Measurements from ENCODE around the gene CMYA5. TPM values are rescaled to one million over a fixed set of nuclear protein-coding genes. Genes with fewer than 3 reads are reported as not detected.

Gene CMYA5
- total and polyA plus RNA-seq, 4 donors: 1.3 to 2.9 (median 2.0) TPM

DNA sequence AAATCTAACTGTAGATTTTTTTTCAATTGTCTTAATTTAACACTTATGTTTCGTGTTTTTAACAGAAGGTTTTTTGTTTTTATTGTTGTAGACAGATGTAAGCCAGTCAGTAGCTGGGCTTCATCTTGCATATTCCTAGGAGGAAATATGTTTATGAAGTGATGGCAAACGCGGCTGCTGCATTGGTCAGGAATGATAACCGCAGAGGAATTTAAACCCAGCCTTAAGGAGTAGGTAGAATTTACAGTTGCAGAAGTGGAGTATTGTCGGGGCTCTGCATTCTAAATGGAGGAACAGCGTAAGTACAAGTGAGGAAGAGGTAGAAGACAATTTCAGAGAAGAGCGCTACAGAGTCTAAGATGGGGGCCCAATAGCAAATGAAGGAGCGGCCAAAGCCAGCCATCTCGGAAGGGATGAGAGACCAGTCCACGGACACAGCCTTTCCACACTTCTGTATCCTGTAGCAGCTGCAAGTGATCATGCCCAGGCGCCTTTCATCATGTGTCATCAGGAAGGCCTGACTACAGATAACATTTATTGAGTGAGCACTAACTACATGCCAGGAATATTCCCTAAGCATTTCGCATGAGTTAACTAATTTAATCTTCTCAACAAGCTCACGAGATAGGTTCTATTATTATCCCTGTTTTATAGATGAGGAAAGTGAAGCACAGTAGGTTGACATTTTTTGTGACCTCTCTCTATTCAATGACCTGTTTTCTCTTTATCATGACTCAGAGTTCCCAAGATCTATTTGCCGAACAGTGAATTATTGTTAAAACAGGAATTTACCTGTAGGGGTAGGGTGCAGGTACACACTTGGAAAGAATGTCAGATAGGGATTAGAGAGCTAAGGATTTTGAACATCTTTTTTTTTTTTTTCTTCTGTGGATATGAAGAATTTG is 38.1 kb downstream of the CMYA5 start:
- no peak for DNase-seq (ENCODE audit: low spot score)
- no peak overlapping the region for H3K4me3 ChIP-seq (ENCODE audit: low read depth in 1 of 3, low read length in 3 of 3)
- no peaks in the 10 kb centered on the region for H3K27me3 ChIP-seq (ENCODE audit: control insufficient read depth in 4 of 4, insufficient read depth in 4 of 4, low read length in 3 of 4)
- no peaks in the 10 kb centered on the region for H3K9me3 ChIP-seq (ENCODE audit: control insufficient read depth in 4 of 4, low read length in 3 of 4)
- 94% methylated on average over 14 of the region's 14 CpGs for WGBS
- H3K36me3 ChIP-seq (ENCODE audit: control insufficient read depth in 4 of 4, insufficient read depth in 3 of 4, low read depth in 1 of 4, low read length in 3 of 4): no peaks in the 10 kb centered on the region
- no peak overlapping the region for H3K9ac ChIP-seq (ENCODE audit: low read depth in 1 of 2, low read length in 2 of 2)
- no peaks in the 10 kb centered on the region for H3K4me1 ChIP-seq (ENCODE audit: control insufficient read depth in 4 of 4, insufficient read depth in 4 of 4, low read length in 3 of 4)
- no peak overlapping the region for H3K27ac ChIP-seq (ENCODE audit: low read depth in 1 of 2, low read length in 2 of 2)
- TF ChIP-seq, protein P1, sequence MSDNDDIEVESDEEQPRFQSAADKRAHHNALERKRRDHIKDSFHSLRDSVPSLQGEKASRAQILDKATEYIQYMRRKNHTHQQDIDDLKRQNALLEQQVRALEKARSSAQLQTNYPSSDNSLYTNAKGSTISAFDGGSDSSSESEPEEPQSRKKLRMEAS (IDR thresholded peaks at IDR 0.05): no peak
- TF ChIP-seq FOXA1 (IDR thresholded peaks at IDR 0.05) (no peak), FOXA2 (IDR thresholded peaks at IDR 0.05) (no peak), RXRA (IDR thresholded peaks at IDR 0.05) (no peak), NR2F2 (IDR thresholded peaks at IDR 0.05) (no peak), HNF4G (IDR thresholded peaks at IDR 0.05) (no peak), HNF4A (conservative IDR thresholded peaks at IDR 0.05) (no peak), EGR1 (IDR thresholded peaks at IDR 0.05; ENCODE audit: low read depth in 2 of 2) (no peak), JUND (IDR thresholded peaks at IDR 0.05) (no peak), GABPA (IDR thresholded peaks at IDR 0.05 in 1 of 2, conservative IDR thresholded peaks at IDR 0.05 in 1 of 2) (no peak), SP1 (IDR thresholded peaks at IDR 0.05) (no peak), RAD21 (IDR thresholded peaks at IDR 0.05) (no peak), YY1 (IDR thresholded peaks at IDR 0.05) (no peak)
- TF ChIP-seq, protein P2, sequence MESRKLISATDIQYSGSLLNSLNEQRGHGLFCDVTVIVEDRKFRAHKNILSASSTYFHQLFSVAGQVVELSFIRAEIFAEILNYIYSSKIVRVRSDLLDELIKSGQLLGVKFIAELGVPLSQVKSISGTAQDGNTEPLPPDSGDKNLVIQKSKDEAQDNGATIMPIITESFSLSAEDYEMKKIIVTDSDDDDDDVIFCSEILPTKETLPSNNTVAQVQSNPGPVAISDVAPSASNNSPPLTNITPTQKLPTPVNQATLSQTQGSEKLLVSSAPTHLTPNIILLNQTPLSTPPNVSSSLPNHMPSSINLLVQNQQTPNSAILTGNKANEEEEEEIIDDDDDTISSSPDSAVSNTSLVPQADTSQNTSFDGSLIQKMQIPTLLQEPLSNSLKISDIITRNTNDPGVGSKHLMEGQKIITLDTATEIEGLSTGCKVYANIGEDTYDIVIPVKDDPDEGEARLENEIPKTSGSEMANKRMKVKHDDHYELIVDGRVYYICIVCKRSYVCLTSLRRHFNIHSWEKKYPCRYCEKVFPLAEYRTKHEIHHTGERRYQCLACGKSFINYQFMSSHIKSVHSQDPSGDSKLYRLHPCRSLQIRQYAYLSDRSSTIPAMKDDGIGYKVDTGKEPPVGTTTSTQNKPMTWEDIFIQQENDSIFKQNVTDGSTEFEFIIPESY (IDR thresholded peaks at IDR 0.05): no peak
- TF ChIP-seq, protein P3, sequence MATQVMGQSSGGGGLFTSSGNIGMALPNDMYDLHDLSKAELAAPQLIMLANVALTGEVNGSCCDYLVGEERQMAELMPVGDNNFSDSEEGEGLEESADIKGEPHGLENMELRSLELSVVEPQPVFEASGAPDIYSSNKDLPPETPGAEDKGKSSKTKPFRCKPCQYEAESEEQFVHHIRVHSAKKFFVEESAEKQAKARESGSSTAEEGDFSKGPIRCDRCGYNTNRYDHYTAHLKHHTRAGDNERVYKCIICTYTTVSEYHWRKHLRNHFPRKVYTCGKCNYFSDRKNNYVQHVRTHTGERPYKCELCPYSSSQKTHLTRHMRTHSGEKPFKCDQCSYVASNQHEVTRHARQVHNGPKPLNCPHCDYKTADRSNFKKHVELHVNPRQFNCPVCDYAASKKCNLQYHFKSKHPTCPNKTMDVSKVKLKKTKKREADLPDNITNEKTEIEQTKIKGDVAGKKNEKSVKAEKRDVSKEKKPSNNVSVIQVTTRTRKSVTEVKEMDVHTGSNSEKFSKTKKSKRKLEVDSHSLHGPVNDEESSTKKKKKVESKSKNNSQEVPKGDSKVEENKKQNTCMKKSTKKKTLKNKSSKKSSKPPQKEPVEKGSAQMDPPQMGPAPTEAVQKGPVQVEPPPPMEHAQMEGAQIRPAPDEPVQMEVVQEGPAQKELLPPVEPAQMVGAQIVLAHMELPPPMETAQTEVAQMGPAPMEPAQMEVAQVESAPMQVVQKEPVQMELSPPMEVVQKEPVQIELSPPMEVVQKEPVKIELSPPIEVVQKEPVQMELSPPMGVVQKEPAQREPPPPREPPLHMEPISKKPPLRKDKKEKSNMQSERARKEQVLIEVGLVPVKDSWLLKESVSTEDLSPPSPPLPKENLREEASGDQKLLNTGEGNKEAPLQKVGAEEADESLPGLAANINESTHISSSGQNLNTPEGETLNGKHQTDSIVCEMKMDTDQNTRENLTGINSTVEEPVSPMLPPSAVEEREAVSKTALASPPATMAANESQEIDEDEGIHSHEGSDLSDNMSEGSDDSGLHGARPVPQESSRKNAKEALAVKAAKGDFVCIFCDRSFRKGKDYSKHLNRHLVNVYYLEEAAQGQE (IDR thresholded peaks at IDR 0.05): no peak
- TF ChIP-seq, protein P4, sequence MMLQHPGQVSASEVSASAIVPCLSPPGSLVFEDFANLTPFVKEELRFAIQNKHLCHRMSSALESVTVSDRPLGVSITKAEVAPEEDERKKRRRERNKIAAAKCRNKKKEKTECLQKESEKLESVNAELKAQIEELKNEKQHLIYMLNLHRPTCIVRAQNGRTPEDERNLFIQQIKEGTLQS (IDR thresholded peaks at IDR 0.05): no peak
- TF ChIP-seq, protein P5, sequence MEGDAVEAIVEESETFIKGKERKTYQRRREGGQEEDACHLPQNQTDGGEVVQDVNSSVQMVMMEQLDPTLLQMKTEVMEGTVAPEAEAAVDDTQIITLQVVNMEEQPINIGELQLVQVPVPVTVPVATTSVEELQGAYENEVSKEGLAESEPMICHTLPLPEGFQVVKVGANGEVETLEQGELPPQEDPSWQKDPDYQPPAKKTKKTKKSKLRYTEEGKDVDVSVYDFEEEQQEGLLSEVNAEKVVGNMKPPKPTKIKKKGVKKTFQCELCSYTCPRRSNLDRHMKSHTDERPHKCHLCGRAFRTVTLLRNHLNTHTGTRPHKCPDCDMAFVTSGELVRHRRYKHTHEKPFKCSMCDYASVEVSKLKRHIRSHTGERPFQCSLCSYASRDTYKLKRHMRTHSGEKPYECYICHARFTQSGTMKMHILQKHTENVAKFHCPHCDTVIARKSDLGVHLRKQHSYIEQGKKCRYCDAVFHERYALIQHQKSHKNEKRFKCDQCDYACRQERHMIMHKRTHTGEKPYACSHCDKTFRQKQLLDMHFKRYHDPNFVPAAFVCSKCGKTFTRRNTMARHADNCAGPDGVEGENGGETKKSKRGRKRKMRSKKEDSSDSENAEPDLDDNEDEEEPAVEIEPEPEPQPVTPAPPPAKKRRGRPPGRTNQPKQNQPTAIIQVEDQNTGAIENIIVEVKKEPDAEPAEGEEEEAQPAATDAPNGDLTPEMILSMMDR (IDR thresholded peaks at IDR 0.05; ENCODE audit: low read depth, low read length, missing input control): no peak
